Effector memory CD8-positive, alpha-beta T cell (primary cell): Measurements from ENCODE around the gene NCAPH2.
"Not testable (repeated sequence)": the region's sequence is repeated elsewhere in the genome, so short reads cannot be mapped to it uniquely, and the experiment has no call there.

ENCODE experiments used
- ATAC-seq: fragments of 150-1000 bp; cut with Tn5 transposase; replicated peaks from 2 replicates; pipeline ENCODE4 v1.10.0; 2021; ENCODE audit warnings: mild to moderate bottlenecking, moderate library complexity
- DNase-seq, 3 experiments: peaks; one replicate each; pipeline ENCODE4 v3.0.0; 2021
- H3K27ac Mint-ChIP-seq, 2 donors: one replicate each; pipeline ENCODE4 v1.8.0; 2022; ENCODE audit warnings: mild to moderate bottlenecking in 2 of 2, mixed read lengths in 2 of 2, moderate library complexity in 2 of 2
- H3K27me3 Mint-ChIP-seq, 2 donors: one replicate each; pipeline ENCODE4 v1.8.0; 2022; ENCODE audit warnings: mixed read lengths in 2 of 2
- H3K36me3 Mint-ChIP-seq: one replicate; pipeline ENCODE4 v1.8.0; 2022; ENCODE audit warnings: mild to moderate bottlenecking, moderate library complexity, mixed read lengths; ENCODE audit not compliant: insufficient read depth
- H3K4me1 Mint-ChIP-seq, 2 donors: one replicate each; pipeline ENCODE4 v1.8.0; 2022; ENCODE audit warnings: low read depth in 2 of 2, mixed read lengths in 2 of 2
- H3K4me3 Mint-ChIP-seq, 2 donors: one replicate each; pipeline ENCODE4 v1.8.0; 2022; ENCODE audit warnings: mild to moderate bottlenecking in 2 of 2, mixed read lengths in 2 of 2, moderate library complexity in 2 of 2
- H3K9me3 Mint-ChIP-seq, 2 donors: one replicate each; pipeline ENCODE4 v1.8.0; 2022; ENCODE audit warnings: mixed read lengths in 2 of 2

NCAPH2 gene

GRCh38 chr22:50529897-50530579 is 22.0 kb downstream of the NCAPH2 start, which contains the start of gene TYMP:
TYMP (minus strand) TSS chr22:50530012; CDS start chr22:50529709, 303 bp downstream.
- H3K4me1 Mint-ChIP-seq, result peaks cover 30 to 34% of the 10 kb centered on the region in 2 donors
- H3K27ac Mint-ChIP-seq, result peak within 1 kb of the TSS; percentile 94 to 99
- no peaks in the 10 kb centered on the region for H3K9me3 Mint-ChIP-seq
- peak; percentile 45 to 54 (median 51) for DNase-seq
- no peaks in the 10 kb centered on the region for H3K27me3 Mint-ChIP-seq
- ATAC-seq, result peak; percentile 7
- H3K4me3 Mint-ChIP-seq, result peak within 1 kb of the TSS; percentile 86 to 96
- peaks cover 36% of the 10 kb centered on the region for H3K36me3 Mint-ChIP-seq

- H3K4me1 Mint-ChIP-seq, result peaks cover 30 to 34% of the 10 kb centered on the region in 2 donors
- H3K27ac Mint-ChIP-seq, result peak overlapping the region; percentile 94 to 99
- no peaks in the 10 kb centered on the region for H3K27me3 Mint-ChIP-seq
- H3K4me3 Mint-ChIP-seq, result peak overlapping the region; percentile 86 to 96
- DNase-seq, result peak in 1 of 3 experiments; percentile 33
- H3K36me3 Mint-ChIP-seq, result peaks cover 31% of the 10 kb centered on the region
- ATAC-seq, result no peak
- no peaks in the 10 kb centered on the region for H3K9me3 Mint-ChIP-seq
Observed at GRCh38 chr22:50530580-50530876, 22.5 kb downstream of the NCAPH2 start.

GRCh38 chr22:50530877-50531545 is 23.0 kb downstream of the NCAPH2 start:
- Mint-ChIP-seq H3K36me3 (peaks cover 26% of the 10 kb centered on the region), H3K27ac (peak overlapping the region; percentile 94 to 99), H3K4me1 (peaks cover 30 to 34% of the 10 kb centered on the region in 2 donors), H3K4me3 (peak overlapping the region; percentile 86 to 96), H3K27me3 (no peaks in the 10 kb centered on the region), H3K9me3 (no peaks in the 10 kb centered on the region)
- ATAC-seq (peak; percentile 51), DNase-seq (peak; percentile 70 to 77 (median 70))

GRCh38 chr22:50531546-50531961 is 23.5 kb downstream of the NCAPH2 start:
- Mint-ChIP-seq H3K4me1 (peaks cover 29 to 34% of the 10 kb centered on the region in 2 donors), H3K4me3 (peak overlapping the region; percentile 86 to 96), H3K27me3 (no peaks in the 10 kb centered on the region), H3K9me3 (no peaks in the 10 kb centered on the region), H3K36me3 (peaks cover 25% of the 10 kb centered on the region), H3K27ac (peak overlapping the region; percentile 94 to 99)
- DNase-seq (peak; percentile 50 to 65 (median 54)), ATAC-seq (peak; percentile 62)

GRCh38 chr22:50531962-50532674 is 24.1 kb downstream of the NCAPH2 start:
- Mint-ChIP-seq H3K9me3 (no peaks in the 10 kb centered on the region), H3K27me3 (no peaks in the 10 kb centered on the region), H3K36me3 (peaks cover 25% of the 10 kb centered on the region), H3K27ac (peak overlapping the region; percentile 94 to 99), H3K4me3 (peak overlapping the region; percentile 86 to 96), H3K4me1 (peaks cover 23 to 29% of the 10 kb centered on the region in 2 donors)
- ATAC-seq (no peak), DNase-seq (no peak)

- Mint-ChIP-seq H3K27me3 (no peaks in the 10 kb centered on the region), H3K27ac (peak overlapping the region; percentile 94 to 99), H3K9me3 (no peaks in the 10 kb centered on the region), H3K4me1 (peaks cover 22 to 24% of the 10 kb centered on the region in 2 donors), H3K36me3 (peaks cover 25% of the 10 kb centered on the region), H3K4me3 (peak overlapping the region; percentile 86 to 96)
- DNase-seq, result no peak
- ATAC-seq, result no peak
Observed at GRCh38 chr22:50532824-50533796, 25.1 kb downstream of the NCAPH2 start.

GRCh38 chr22:50533856-50534711 is 26.1 kb downstream of the NCAPH2 start:
- peaks cover 19 to 21% of the 10 kb centered on the region in 2 donors for H3K4me1 Mint-ChIP-seq

GRCh38 chr22:50535113-50535512 is 27.1 kb downstream of the NCAPH2 start:
- H3K4me3 Mint-ChIP-seq, result peak overlapping the region in 1 of 2 donors; percentile 36
- no peaks in the 10 kb centered on the region for H3K9me3 Mint-ChIP-seq
- ATAC-seq, result no peak
- no peaks in the 10 kb centered on the region for H3K27me3 Mint-ChIP-seq
- H3K4me1 Mint-ChIP-seq, result peaks cover 28 to 30% of the 10 kb centered on the region in 2 donors
- peak overlapping the region in 1 of 2 donors; percentile 46 for H3K27ac Mint-ChIP-seq
- DNase-seq, result no peak
- H3K36me3 Mint-ChIP-seq, result peaks cover 23% of the 10 kb centered on the region

More at GRCh38 chr22:50533856-50534711, 26.1 kb downstream of the NCAPH2 start:
- DNase-seq, H3K9me3 Mint-ChIP-seq, ATAC-seq, H3K27me3 Mint-ChIP-seq: not testable (repeated sequence)
- H3K36me3 Mint-ChIP-seq, result peaks cover 18% of the 10 kb centered on the region
- peak overlapping the region in 1 of 2 donors; percentile 36 for H3K4me3 Mint-ChIP-seq
- H3K27ac Mint-ChIP-seq, result peak overlapping the region; percentile 35 to 46

GRCh38 chr22:50536226-50536625 is 28.2 kb downstream of the NCAPH2 start:
- ATAC-seq, result no peak
- Mint-ChIP-seq H3K27ac (no peak overlapping the region), H3K4me1 (peaks cover 28 to 29% of the 10 kb centered on the region in 2 donors), H3K27me3 (no peaks in the 10 kb centered on the region), H3K4me3 (no peak overlapping the region), H3K9me3 (no peaks in the 10 kb centered on the region), H3K36me3 (peaks cover 19% of the 10 kb centered on the region)
- DNase-seq, result no peak

- peaks cover 25 to 27% of the 10 kb centered on the region in 2 donors for H3K4me1 Mint-ChIP-seq
- ATAC-seq (no peak), DNase-seq (no peak)
- H3K9me3 Mint-ChIP-seq, result no peaks in the 10 kb centered on the region
- no peaks in the 10 kb centered on the region for H3K27me3 Mint-ChIP-seq
- H3K4me3 Mint-ChIP-seq, result peak overlapping the region in 1 of 2 donors; percentile 55
- peaks cover 23% of the 10 kb centered on the region for H3K36me3 Mint-ChIP-seq
- H3K27ac Mint-ChIP-seq, result peak overlapping the region; percentile 100
Observed at GRCh38 chr22:50537765-50538164, 29.7 kb downstream of the NCAPH2 start.

GRCh38 chr22:50540381-50540780 is 32.4 kb downstream of the NCAPH2 start:
- no peaks in the 10 kb centered on the region for H3K27me3 Mint-ChIP-seq
- H3K36me3 Mint-ChIP-seq, result peaks cover 30% of the 10 kb centered on the region
- ATAC-seq (no peak), DNase-seq (no peak)
- peaks cover 33% of the 10 kb centered on the region in 2 donors for H3K4me1 Mint-ChIP-seq
- peak overlapping the region; percentile 100 for H3K27ac Mint-ChIP-seq
- no peak overlapping the region for H3K4me3 Mint-ChIP-seq
- no peaks in the 10 kb centered on the region for H3K9me3 Mint-ChIP-seq

GRCh38 chr22:50541667-50542026 is 33.6 kb downstream of the NCAPH2 start:
- Mint-ChIP-seq H3K4me1 (peaks cover 42% of the 10 kb centered on the region in 2 donors), H3K27ac (peak overlapping the region; percentile 100), H3K36me3 (peaks cover 30% of the 10 kb centered on the region)
- H3K4me3 Mint-ChIP-seq, H3K27me3 Mint-ChIP-seq, ATAC-seq, H3K9me3 Mint-ChIP-seq, DNase-seq: not testable (repeated sequence)
